ENCODE measurements around the gene SPRN.

- TF ChIP-seq CTCF (conservative IDR thresholded peaks at IDR 0.05; ENCODE audit: low read depth in 2 of 2) (no peak), POLR2AphosphoS5 (IDR thresholded peaks at IDR 0.05; ENCODE audit: low read depth) (no peak), JUNB (IDR thresholded peaks at IDR 0.05; ENCODE audit: unreplicated experiment) (no peak), REST (IDR thresholded peaks at IDR 0.05; ENCODE audit: unreplicated experiment) (no peak), EZH2 (IDR thresholded peaks at IDR 0.05; ENCODE audit: low read depth, unreplicated experiment) (no peak), ZNF331 (CRISPR knock-in tag; IDR thresholded peaks at IDR 0.05; ENCODE audit: low read depth) (no peak), EZH2phosphoT487 (IDR thresholded peaks at IDR 0.05; ENCODE audit: unreplicated experiment) (no peak)
Observed at GRCh38 chr10:133397938-133398337, 26.5 kb downstream of the SPRN start.

Measured in GM23338 (cell line).